Non-pigmented ciliary epithelial cell (primary cell): ENCODE data around the gene SLAMF1.
"Not testable (repeated sequence)": the region's sequence is repeated elsewhere in the genome, so short reads cannot be mapped to it uniquely, and the experiment has no call there.

Experiments
- DNase-seq: peaks from one replicate; pipeline ENCODE4 v3.0.0-alpha.2; 2010; ENCODE audit warnings: low read depth

SLAMF1 gene

DNA sequence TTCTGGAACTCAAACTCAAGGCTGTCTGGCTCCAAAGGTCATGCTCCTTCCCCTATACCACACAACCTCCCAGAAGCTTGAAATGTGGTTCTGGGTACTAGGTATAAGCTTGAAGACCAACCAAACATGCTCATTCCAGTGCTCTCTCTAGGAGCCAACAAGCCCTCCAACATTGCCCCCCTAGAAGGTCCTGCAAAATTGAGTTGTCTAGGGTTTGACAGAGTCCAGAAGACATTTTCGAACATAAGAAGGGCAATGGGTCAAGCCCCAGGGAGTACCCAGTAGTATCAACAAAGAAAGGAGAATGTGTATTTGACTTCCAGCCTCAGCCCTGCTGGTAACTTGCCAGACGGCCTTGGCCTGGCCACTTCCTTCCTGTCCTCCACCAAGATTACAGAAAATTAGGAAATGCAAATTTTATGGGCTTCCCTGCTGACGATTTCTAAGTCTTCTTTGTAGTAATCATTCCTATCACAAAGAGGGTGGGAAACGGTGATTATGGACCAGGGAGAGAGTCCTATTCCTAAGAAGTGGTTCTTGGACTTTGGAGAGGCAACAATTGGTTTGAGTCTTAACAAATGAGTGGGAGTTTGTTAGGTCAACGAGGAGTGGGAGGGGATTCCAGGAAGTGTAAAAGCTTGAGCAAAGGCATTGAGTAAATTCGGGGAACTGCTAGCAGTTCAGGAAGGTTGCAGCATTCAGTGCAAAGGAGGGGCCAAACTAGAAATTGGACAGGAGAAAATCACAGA is 18.7 kb upstream of the SLAMF1 start:
- DNase-seq: no peak

DNA sequence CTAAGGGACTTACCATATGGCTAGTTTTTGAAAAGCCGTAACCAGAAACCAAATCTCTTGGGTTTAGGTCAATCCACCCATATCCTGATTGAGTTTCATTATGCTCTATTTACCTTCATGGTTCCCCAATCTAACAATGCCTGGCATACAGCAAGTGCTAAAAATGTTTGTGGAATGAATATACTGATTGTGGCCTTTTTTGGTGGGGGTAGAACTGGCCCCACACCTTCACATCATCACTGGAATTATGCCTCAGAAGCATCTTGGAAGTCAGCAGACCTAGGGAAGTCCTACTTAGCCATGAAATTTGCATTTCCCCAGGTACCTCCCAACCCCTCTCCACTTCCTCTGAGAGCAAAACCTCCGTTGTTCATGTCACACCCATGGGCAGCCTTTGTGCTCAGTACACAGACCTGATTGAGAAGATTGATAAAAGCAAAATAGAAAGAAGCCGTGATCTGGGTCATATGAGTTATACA is 17.8 kb upstream of the SLAMF1 start:
- no peak for DNase-seq

DNA sequence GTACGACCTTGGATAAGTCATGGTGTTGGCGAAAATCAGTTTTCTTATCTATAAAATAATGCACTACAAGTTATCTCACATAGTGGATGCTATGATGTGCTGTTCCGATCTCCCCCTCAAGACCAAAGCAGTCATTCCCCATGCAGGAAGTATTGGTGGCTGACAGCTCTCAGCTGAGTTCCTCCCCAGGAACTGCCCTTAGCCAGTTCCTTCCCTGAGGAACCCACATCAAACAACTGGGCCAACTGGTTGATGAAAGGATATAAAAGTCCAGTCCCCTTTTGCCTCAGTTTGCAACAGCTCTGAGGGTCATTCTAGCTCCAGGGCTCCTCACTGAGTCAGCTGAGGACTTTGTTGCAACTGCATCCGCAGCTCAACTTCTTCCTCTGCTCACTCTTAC is 16.1 kb upstream of the SLAMF1 start:
- DNase-seq: no peak

DNA sequence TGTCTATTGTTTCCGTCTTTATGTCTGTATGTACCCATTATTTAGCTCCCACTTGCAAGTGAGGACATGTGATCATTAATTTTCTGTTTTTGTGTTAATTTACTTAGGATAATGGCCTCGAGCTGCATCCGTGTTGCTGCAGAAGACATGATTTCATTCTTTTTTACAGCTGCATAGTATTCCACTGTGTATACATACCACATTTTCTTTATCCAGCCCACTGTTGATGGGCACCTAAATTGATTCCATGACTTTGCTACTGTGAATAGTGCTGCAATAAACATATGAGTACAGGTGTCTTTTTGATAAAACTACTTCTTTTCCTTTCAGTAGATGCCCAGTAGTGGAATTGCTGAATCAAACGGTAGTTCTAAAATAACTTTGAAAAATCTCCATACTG is 12.7 kb upstream of the SLAMF1 start:
- no peak for DNase-seq

DNA sequence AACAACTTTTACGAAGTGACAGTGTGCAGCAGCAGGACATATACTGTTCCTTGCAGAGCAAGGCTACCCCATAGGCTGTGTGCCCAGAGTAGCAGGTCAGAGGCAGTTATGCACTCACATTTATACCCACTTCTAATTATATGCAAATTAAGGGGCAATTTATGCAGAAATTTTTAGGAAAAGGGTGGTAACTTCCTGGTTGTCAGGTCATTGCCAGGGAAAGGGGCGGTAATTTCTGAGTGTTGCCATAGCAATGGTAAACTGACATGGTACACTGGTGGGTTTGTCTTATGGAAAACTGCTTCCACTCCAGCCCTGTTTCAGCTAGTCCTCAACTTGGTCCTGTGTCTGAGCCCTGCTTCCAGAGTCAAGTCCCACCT is 12.0 kb upstream of the SLAMF1 start:
- no peak for DNase-seq

DNA sequence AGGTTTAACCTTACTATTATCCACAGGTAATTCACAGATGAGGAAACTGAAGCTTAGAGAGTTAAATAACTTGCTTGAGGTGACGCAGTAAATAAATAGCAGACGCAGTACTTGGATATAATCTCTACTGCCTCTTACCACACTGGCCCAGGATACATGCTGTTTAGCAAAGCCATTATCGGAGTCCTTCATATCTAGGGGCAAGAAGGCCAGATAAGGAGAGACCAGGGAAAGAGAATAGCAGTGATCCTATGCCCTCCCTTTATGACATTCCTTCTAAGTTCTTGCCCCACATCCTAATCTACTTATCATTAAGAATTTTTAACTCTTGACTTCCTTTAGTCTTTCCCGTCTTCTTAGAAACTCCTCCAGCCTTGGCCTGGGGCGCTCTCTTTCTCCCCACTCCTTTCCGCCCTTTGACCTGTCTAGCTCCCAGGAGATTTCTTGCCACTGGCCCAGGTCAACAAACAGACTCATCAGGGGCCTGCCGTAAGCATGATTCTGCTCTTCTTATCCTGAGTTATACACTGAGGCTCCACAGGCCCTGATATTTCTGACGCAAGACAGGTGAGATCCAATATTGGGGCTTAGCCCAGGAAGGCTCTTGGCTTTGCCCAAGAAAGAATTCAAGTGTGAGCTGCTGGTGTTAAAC is 11.4 kb upstream of the SLAMF1 start:
- DNase-seq: no peak

DNA sequence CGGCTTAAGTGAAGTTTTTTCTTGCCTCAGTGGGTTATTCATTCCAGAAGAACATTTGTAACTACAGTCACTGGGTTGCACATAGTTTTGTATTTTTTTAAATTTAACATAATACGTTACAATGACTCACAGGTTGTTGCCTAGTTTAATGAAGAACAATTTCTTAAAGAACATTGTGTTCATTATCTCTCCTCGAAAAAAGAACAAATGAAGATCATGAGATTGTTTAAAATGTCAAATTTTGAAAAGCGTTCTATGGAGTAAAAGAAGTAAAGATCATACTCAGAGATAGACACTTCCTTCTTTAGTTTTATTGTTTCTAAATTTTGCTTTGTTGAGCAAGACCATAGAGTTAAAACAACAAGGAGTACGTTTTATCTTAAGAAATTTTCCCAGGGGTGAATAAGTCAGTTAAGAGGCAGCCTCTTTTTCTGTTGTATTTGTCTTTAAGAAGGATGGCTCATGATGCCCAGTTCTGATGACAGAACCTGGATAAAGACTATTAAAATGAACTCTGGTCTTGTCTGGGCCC is 10.5 kb upstream of the SLAMF1 start:
- DNase-seq: no peak

DNA sequence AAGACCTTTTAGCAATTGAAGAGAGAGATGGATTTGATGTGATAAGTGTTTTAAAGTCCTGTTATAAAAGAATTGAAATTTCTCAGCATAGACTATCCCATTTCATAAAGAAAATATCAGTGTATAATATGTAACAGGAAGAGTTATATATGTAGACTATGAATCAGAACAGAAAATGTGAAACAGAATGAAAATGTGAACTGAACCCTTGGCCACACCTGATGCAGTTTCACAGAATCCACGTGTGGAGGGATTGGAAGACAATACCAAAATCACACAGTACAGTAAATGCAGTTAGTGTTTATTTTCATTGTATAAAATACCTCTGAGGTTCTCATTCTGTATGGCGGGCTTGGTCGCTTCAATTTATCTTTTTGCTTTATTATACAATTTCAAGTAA is 9.9 kb upstream of the SLAMF1 start:
- no peak for DNase-seq

DNA sequence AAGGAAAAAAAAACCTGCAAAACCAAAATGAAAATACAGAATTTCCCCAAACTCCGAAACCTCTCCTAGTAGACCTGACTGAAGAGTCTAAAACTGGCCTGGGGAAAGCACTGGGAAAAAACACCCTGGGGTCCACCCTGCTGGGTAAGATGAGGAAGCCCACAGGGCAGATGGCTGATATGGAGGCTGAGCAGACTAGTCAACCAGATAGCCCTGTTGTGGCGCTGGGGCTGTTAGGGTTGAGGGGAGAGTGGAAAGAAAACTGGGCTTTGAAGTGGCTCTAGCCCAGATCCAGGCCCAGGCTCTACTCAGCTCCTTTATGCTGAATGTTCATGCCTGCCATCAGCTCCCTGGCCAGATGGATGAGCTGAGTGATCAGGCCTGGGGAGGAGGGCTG is 6.8 kb upstream of the SLAMF1 start:
- no peak for DNase-seq

DNA sequence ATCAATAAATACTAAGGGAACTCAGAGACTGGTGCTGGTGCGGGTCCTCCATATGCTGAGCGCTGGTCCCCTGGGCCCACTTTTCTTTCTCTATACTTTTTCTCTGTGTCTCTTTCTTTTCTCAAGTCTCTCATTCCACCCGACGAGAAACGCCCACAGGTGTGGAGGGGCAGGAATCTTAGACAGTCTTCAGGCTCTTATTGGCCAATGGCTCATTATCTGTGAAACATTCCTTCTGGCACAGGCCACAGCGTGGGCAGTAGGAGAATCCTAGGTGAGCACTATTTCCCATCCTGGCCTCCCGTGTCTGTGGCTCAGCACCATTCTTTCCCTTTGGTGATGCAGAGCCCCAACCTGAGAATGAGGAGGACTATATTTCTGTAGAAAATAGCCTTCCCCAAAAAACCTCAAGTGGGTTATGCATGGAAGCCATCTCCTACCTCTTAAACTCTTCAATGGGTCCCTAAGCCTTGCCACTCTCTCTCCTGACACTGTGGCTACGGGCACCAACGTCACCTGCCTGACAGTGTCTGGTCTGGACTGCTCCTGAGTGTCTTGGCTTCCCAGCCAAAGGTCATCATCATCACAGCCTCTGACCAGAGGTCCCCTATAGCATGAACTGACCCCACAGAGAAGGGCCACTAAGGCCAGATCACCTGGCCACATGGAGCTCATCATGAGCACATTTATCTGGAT is 6.2 kb upstream of the SLAMF1 start:
- DNase-seq: no peak

DNA sequence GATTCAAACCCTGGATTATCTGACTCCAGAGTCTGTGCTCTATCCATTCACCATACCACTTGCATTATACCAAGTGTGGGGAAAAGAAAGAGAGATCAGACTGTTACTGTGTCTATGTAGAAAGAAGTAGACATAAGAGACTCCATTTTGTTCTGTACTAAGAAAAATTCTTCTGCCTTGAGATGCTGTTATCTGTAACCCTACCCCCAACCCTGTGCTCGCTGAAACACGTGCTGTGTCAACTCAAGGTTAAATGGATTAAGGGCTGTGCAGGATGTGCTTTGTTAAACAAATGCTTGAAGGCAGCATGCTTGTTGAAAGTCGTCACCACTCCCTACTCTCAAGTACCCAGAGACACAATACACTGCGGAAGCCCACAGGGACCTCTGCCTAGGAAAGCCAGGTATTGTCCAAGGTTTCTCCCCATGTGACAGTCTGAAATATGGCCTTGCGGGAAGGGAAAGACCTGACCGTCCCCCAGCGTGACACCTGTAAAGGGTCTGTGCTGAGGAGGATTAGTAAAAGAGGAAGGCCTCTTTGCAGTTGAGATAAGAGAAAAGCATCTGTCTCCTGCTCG is 5.3 kb upstream of the SLAMF1 start:
- not testable (repeated sequence) for DNase-seq

DNA sequence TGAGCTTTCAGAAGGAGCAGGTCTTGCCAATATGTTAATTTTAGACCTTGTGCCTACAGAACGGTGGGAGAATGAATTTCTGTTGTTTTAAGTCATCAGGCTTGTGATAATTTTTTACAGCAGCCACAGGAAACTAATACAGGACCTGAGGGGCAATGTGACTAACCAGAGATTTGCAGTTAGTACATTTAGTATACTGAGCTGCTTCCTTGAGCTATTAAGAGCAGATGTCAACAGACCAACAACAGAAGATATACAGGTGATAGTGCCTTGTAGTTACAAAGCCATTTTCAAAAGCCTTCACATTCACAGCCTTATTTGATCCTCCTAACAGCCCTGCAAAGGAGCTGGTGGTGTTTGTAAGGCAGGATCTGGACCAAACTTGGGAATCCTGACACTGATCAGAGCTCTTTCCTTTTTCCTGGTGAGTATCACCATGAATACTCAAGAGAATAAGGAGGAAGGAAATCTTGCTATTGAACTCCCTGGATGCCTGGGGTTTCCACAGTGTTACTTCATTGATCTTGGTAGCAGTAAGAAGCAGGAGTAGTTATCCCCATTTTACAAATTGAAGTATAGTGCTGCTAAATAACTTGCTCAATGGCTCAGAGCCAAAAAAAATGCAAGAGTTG is 4.7 kb upstream of the SLAMF1 start:
- no peak for DNase-seq

DNA sequence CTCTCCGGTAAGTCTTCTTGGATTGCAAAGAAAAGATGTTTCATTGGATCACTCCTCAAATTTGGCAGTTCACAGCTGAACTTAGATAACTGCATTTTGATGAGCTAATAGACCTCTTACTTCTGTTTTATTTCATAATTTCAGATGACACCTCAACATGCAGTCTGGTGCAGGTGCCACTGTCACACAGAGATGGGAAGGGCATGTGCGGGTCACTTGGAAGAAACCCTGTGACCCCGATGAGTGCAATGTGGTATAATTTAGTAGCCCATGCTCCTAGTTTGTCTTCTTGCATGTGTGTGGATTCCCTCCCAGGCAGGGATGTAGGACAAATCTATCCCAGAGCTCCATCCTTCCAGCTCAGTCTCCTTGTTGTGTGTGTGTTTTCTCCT is 481 bp upstream of the SLAMF1 start:
- no peak for DNase-seq

DNA sequence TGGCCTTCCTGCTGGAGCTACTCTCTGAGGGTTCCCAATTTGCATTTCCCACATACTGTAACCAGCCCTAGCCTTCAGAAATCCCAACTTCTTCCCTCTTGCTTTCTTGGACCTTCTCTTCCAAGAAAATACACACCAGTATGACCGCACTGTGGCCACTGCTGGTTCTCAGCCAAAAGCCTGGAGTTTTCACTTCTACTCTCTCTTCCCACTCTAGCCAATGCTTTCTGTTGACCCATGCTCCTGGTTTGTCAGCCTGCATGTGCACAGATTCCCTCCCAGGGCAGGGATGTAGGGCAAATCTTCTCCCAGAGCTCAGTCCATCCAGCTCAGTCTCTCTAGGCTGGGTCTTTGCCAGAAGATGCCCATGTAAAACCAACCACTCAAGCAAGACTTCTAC is 664 bp downstream of the SLAMF1 start:
- no peak for DNase-seq

DNA sequence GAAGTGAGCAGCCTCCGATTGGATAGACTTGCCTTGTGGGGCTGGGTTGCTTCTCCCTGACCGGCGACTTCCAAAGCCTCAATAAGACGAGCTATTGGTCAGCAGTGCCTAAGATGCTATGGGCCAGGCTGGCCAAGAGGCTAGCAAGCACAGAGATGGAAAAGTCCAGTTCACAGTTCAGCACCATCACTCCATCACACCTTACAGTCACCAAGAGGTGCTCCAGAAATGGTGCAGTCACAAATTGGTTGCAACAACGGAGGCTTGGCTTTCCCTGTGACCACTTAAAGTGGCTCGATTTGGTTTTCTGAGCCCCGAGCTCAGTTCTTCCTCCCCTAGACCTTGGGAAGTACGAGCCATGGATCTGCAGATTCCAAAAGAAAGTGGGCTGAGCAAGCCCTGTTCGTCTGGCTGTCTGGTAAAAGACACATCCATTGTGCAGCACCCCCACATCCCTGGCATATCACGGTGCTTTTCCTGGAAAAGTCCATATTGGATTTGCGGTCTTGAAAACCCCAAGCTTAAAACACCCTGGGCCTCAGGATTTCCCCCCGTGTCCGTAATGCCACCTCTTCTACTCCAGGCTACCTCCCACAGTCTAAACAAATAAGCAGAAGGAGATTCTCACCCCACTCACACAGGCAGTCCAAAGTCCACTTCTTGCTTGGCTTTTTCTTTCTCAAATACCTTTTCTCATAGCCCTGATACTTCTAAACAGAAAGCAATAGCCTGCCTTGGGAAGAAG is 1.3 kb downstream of the SLAMF1 start:
- DNase-seq: no peak

DNA sequence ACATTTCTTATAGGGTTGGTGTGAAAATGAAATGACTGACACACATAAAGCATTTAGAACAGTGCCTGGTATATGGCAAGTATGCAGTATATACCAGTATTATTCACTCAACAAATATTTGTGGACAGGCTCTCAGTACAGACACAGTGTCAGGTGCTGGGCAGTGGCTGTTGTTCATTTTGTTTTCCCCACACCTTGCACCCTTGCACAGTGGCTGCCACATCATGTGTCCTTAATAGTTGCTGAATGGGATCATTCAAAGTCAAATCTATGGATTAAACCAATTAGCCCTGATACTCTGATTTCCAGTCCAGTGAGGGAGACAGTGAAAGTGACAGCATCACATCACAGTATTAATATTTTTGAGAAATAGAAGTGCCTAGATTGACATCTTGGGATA is 2.4 kb downstream of the SLAMF1 start:
- DNase-seq: no peak

DNA sequence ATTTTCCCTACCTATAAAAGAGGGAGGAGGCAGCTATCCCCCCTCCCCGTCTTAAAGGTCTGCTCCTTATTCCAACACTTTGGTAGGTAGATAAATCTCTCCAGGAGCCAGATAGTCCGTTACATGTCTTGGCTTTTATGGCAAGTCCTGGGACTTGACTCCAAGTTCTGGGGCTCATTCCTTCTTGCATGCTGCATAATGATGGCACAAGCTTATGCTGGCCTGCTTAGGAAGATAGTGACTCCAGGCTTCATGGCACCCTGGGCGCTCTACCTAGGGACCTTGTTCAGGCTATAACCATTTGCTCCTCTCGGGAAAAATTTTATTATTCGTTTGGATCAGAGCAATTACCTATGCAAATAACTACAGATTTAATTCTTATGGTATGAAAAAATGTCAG is 3.7 kb downstream of the SLAMF1 start:
- DNase-seq: no peak

DNA sequence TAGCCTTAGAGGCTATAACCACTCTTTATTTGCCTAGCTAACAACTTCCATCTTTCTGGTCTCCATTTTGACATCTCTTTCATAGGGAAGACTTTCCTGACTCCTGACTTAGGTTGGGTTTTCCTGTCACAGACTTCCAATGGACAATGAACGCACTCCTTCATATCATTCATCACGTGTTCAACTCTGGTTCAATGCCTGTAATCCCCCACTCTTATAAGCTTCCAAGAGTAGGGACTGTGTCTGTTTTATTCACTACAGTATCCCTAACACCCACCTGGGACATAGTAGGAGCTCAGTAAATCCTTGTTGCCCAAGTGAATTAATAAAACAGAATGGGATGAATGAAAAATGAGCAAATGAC is 4.6 kb downstream of the SLAMF1 start:
- DNase-seq: no peak

DNA sequence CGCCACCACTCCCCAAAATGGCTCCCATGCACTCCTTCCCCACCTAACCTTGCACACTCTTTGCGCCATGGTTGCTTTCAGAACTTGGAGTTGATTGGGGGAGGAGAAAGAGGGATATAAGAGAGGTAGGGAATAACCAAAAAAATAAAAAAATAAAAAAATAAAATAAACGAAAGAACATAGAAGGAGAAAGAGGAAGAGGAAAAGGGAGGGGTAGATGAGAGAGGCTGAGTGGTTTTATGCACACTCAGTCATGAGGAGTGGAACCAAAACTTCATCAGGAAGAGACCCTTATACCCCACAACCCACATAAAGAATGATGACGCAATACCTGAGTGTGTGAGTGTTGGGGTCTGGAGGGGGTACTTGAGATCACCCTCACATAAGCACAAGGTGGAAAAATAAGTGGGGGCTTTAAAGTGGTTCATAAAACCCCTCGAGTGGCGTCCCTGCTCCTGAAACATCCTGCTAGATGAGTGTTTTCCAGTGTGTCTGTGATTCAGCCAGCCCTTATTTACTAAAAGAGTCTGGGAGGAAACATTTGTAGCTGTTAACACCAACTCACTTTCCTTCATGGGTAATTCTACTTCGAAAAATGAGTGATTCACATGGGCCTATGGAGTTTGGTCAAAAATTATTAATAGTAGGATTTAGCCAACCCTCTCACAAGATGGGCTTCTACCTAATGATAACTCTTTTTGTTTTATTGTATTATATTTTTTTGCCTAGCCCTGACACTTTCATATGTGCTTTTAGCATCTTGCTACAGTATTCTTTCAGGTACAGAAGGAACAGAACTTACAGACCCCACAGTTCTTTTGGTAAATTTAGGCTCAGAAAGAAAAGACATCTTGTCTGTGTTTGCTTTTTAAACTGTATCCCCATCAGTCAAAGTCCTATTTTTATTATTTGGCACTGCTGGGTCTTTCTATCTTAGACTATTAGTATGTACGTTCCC is 5.2 kb downstream of the SLAMF1 start:
- no peak for DNase-seq

DNA sequence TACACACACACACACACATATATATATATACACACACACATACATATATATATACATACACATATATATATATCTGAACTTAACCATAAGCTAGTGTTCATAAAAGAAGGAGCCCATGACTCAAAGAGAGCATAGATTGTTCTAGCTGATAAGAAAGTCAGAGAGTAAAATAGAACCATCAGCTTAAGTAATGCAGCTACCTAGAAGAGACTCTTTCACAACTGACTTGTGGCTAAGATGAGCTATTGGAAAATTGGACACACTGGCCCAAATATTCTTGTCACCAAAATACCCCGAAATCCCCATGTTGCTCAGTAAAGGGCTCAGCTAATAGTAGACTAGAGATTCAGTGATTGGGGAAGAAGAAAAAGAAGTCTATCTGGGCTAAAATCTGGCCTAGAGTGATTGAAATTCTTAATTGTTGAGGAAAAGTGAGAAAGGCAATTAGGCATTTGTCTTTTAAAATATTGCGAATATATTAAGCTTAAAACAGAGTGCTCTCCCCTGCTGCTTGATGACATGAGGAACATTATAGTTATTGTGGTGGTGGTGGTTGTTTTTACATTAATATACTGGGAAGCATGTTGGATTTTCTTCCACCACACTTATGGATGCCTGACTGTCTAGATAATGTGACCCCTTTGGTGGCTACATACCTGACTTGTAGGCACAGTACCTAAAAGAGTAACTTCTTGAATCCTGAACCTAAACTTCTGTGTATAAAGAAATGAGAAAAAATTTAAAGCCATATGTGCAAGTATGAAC is 6.3 kb downstream of the SLAMF1 start:
- no peak for DNase-seq
